NCI-H510A treated with DMSO at 0.1 percent for 48 hours (cell line): Measurements from ENCODE around the gene NME1.
"Not testable (repeated sequence)": the region's sequence is repeated elsewhere in the genome, so short reads cannot be mapped to it uniquely, and the experiment has no call there.

Experiments
- DNase-seq: peaks from one replicate; lab custom pipeline; 2025; lab: John Stamatoyannopoulos, UW

Gene NME1

GRCh38 chr17:51153210-51154072 lies at the start of gene NME1:
Gene NME1, plus strand, starts transcription at chr17:51153559. Its CDS starts 2,096 bp downstream, at chr17:51155655.
- DNase-seq: peak; percentile 99

GRCh38 chr17:51107778-51108177 lies 45.6 kb upstream of the NME1 start:
- no peak for DNase-seq

GRCh38 chr17:51112303-51113222 lies 40.8 kb upstream of the NME1 start:
- DNase-seq: not testable (repeated sequence)

- no peak for DNase-seq
Observed at GRCh38 chr17:51115179-51115578, 38.2 kb upstream of the NME1 start.

- DNase-seq: peak; percentile 94
Observed at GRCh38 chr17:51118330-51119195, 34.8 kb upstream of the NME1 start.

DNA sequence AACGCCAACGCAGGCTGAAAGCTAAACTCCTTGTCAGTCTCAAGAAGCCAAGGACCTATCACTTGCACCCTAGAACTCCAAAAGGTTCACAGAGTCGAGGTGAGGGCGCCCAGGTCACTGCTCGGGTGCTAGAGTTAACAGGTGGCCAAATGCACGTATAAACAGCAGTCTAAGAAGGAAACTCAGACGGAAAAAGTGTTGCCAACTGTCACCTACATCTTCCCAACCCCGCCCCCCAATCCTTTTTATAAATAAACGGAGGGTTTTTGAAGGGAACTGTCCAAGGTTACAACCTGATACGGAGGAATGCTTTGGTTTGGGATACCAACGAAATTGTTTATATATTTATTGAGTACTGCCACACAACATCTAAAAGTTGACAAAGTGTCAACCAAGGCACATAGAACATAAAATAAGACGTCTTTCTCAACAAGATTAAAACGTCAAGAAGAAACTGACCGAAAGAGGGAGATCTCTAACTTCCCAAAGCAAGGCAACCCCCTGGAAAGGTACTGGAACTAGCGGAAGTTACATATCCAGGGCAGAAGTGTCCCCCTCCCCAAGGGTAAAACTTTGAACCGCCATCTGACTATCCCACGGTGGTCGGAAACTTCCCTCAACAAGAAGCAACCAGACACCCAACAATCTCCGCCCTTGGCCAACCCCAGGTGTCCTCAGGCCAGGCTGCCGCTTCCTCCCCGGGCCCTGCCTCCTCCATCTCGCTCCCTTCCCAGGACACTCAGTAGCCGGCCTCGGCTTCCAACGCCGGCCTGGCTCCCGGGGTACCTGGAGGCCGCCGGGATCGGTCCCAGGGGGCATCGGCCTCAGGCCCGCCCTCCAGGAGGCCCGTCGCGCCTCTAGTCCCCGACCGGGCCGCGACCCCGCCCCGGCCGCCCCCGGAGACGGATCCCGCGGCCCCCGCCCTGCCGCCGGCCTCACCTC lies 33.7 kb upstream of the NME1 start:
- no peak for DNase-seq

DNA sequence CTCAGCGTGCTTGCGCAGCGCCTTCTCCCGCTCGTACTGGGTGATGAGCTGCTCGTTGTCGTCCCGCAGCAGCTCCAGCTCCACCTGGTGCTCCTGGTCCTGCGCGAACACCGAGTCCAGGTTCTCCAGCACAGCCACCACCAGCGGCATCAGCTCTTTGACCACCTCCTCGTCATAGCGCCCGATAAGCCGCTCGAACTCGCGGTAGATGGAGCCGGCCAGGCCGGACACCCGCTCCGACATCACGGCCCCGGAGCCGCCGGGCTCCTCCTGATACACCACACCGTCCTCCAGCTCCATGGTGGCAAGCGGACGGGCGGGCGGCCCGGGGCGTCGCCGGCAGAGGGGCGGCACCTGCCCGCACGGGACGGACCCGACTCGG lies 33.0 kb upstream of the NME1 start:
- DNase-seq: no peak

DNA sequence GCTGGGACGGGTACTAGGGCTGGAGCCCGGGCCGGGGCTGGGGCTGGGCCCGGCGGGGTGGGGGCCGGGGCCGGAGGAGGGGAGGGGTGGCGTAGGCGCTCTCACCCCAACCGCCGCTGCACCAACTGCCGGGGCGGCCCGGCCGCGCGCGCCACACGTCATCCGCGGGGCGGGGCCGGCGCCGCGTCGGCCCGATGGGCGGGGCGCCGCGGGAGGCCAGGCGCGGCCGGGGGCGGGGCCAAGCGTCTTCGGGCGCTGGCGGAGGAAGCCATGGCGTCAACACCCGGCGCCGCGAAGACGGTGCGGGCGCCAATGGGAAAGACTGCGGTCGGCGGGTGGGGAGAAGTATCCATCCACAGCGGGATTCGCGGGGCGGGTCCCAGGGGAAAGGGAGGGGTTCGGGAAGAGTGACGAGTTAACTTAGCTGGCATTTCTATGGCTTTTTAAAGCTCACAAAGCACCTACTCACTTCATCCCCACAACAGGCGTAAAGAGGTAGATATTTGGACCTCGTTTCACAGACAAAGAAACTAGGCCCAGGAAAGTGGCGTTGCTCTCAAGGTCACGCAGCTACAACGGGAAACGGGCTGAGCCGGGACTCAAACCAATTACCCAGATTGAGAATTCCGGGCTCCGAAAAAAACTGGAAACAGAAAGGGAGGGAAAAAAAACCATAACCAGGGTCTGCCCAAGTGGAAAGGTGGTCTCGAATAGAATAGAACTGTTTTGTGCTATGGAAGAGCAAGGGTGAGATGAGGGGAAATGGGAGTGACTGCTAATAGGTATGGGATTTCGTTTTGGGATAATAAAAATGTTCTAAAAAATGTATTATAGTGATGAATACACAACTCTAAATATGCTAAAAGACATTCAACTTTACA lies 32.4 kb upstream of the NME1 start, which contains the start of gene SPAG9:
TSS of gene SPAG9 (minus strand) at position 130 of the 881 bp plus-strand sequence. CDS start 212 bp downstream, outside the sequence.
- DNase-seq: peak; percentile 96

DNA sequence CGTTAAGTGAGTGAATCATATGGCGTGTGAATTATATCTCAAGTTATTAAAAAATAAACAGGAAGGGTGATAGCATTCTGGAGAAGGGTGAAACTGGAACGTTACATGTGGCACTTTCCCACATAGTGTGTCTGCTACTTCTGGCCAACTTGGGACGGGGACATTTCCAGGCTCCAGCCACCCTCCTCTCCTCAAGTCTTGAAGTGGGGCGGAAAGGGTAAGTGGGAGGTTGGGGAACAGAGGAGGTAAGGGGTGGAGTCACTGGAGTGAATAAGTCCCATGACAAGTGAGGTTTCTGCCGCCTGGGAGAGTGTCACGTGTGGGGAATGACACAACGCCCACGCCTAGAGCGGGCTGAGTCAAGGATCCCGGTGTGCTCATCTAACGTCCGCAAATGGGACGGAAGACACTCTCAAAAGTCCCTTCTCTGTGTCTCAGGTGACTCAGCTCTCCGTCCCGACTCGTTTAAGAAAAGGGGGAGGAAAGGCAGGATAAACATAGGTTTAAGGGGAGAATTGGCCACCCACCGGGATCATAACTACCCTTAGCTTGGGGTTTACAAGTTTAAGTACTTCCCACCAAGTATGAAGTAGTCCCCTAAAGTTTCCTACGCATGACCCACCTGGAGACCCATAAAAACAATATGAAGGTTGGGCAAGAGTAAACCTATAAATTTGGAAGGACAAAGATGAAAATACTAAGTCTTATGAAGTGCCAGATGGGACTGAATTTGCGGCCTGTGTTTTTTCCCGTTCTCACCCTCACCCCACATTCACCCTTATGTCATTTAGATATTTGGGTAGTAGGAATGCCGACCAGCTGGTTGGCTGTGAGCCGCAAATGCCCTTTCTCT lies 31.5 kb upstream of the NME1 start:
- peak; percentile 65 for DNase-seq

DNA sequence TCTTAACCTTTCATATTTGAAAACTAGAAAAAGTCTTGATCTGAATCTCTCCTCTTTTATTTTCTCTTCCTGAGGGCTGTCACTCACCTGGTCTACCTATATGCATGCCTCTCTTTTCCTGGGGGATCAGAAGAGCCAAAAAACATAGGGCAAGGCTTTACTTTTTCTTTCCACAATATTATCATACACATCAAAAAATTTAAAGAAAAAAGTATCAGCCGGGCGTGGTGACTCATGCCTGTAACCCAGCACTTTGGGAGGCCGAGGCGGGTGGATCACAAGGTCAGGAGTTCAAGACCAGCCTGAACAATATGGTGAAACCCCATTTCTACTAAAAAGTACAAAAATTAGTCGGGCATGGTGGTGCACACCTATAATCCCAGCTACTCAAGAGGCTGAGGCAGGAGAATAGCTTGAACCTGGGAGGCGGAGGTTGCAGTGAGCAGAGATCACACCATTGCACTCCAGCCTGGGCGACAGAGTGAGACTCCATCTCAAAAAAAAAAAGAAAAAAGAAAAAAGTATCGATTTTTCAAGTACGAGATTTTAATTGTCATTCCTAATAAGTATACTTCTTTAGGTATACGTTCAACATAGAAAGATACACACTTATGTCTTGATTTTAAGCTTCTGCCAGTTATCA lies 30.8 kb upstream of the NME1 start:
- DNase-seq: not testable (repeated sequence)

DNA sequence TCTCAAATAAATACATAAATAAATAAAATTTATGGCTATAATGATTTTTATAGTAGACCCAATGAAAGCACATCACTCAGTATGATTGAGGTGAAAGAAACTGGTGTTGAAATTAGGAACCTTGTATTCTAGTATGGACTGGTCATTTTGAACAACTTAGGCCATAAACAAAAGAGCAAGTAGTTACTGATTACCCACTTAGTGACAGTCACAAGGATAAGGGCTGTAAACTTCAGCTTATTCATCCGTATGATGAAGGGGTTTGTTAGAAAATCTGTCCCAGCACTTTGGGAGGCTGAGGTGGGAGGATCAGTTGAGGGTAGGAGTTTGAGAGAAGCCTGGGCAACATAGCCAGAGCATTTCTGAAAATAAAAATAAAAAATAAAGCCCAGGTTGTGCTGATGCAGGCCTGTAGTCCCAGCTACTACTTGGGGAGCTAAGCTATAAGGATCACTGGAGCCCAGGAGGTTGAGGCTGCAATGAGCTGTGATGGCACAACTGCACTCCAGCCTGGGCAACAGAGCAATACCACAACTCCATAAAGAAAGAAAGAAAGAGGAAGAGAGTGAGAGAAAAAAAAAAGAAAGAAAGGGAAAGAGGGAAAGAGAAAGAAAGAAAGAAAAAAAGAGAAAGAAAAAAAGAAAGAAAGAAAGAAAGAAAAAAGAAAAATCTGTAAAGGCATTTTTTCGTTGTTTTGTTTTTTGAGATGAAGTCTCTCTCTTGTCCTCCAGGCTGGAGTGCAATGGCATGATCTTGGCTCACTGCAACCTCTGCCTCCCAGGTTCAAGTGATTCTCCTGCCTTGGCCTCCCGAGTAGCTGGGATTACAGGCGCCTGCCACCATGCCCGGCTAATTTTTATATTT lies 28.5 kb upstream of the NME1 start:
- DNase-seq: no peak

GRCh38 chr17:51128076-51128475 lies 25.3 kb upstream of the NME1 start:
- DNase-seq: no peak

DNA sequence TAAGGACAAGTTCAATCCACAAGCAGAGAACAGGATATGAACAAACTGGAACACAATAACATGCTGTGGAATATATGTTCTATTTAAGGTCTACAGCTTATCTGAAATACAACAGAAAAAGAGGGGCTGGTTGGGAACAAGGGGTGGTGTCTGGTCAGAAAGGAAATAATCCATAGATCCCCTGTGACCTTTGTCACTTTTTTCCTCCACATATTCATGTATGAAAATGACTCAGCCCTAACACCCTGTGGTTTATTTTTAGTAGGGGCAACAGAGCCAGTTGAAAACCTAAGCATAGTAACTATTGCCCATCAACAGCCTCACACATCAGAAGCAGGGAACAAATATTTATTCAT lies 20.4 kb upstream of the NME1 start:
- no peak for DNase-seq

DNA sequence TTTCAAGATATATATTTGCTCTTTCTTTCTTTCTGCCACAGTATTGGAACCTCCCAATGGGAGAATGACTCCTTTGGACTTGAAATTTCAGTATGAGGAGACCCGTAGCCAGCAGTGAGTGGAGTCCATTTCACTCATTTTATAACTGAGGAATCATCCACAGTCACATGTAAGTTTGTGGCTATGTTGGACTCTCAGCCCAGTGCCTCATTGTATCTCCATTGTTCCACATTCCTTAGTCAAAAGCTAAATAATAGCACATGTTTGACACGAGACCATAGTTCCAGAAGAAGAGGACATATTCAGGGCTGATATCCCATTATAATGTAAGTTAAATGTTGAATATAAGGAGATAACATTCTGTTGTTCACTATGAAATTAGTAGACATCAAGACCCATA lies 20.0 kb upstream of the NME1 start:
- no peak for DNase-seq

- no peak for DNase-seq
Observed at GRCh38 chr17:51135956-51136355, 17.4 kb upstream of the NME1 start.

DNA sequence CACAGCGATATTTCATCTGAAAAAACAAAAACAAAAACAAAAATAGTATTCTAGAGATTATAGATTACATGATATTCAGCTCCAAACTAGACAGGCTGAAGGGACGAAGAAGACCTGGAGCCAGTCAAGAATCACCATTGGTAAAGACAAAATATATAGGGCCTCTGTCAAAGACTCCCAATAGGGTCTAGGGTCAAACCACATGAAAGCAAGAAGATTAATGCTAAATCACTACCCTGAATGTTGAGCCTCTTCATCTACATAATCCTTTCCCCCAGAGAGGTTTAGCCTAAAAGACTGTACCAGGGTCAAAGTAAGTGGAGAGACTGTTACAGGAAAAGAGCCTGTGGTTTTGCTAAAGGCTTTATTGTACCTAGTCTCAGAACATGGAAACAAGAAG lies 10.8 kb upstream of the NME1 start:
- no peak for DNase-seq
